ENCODE data around the gene SMNDC1. TPM values are rescaled to one million over a fixed set of nuclear protein-coding genes. Genes with fewer than 3 reads are reported as not detected.

Gene SMNDC1
- total and polyA plus RNA-seq, 2 of the 4 experiments (the other 2 are of a cell fraction): 3.9 to 15.1 TPM

GRCh38 chr10:110278562-110279406, 25.9 kb downstream of the SMNDC1 start (continued):
- TF ChIP-seq NFE2L2 (IDR thresholded peaks at IDR 0.05; ENCODE audit: low read depth, low read length): no peak

GRCh38 chr10:110277591-110277990, 27.1 kb downstream of the SMNDC1 start:
- no peak overlapping the region for H3K18ac ChIP-seq (ENCODE audit: low read depth, low read length)
- ATAC-seq (ENCODE audit: low read depth) (no peak), DNase-seq (no peak)
- WGBS, 2 experiments (ENCODE audit: extremely low coverage in 2 of 2, insufficient read length in 1 of 2): no CpG with 5 or more reads among the region's 2 CpGs
- no peak overlapping the region for H3K14ac ChIP-seq (replicated peaks; ENCODE audit: low read depth, low read length)
- no peak overlapping the region for H3K56ac ChIP-seq (ENCODE audit: extremely low read depth, insufficient read depth, low read length)
- dilution Hi-C loops (cut with HindIII; ENCODE audit: low sequenced_read_pairs, unreplicated experiment) (loop anchor here (25.0 kb wide), 1 partner anchor 140 kb away; no protein-coding TSS in a partner anchor), in situ Hi-C loops (cut with MboI; ENCODE audit: low sequenced_read_pairs) (no loop called here), intact Hi-C loops (cut with micrococcal nuclease) (no loop called here)
- H2BK20ac ChIP-seq (ENCODE audit: low read depth, low read length): no peak overlapping the region
- ChIA-PET POLR2A (ENCODE audit: unreplicated experiment) (no interaction called here), CTCF (no interaction called here)
- H3K23ac ChIP-seq (ENCODE audit: low read depth, low read length): no peak overlapping the region
- H3K27ac ChIP-seq (ENCODE audit: insufficient read depth, low read length): no peak overlapping the region
- no peaks in the 10 kb centered on the region for H3K9me3 ChIP-seq (ENCODE audit: control insufficient read depth, insufficient read depth, low read length)
- no peak overlapping the region for H4K91ac ChIP-seq (ENCODE audit: insufficient read depth, low read depth, low read length)
- no peak overlapping the region for H2AFZ ChIP-seq (replicated peaks; ENCODE audit: low read length, poor library complexity)
- H3K27me3 ChIP-seq (ENCODE audit: control insufficient read depth, insufficient read depth, low read length): no peaks in the 10 kb centered on the region
- H3K9me1 ChIP-seq (ENCODE audit: insufficient read depth, low read length): no peaks in the 10 kb centered on the region
- no peak overlapping the region for H3K4me3 ChIP-seq (ENCODE audit: insufficient read depth, low read depth, low read length)
- no peak for TF ChIP-seq SMC3 (IDR thresholded peaks at IDR 0.05; ENCODE audit: low read depth, low read length)
- no peak for TF ChIP-seq RFX5 (IDR thresholded peaks at IDR 0.05; ENCODE audit: low read depth, low read length)
- no peak for TF ChIP-seq ELK1 (IDR thresholded peaks at IDR 0.05; ENCODE audit: borderline replicate concordance, low read depth, low read length)
- TF ChIP-seq CTCF (conservative IDR thresholded peaks at IDR 0.05; ENCODE audit: low read depth, low read length): no peak
- TF ChIP-seq FOS (IDR thresholded peaks at IDR 0.05; ENCODE audit: low read depth, low read length): no peak
- no peak for TF ChIP-seq BHLHE40 (IDR thresholded peaks at IDR 0.05; ENCODE audit: low read depth, low read length)
- no peak for TF ChIP-seq RAD21 (IDR thresholded peaks at IDR 0.05; ENCODE audit: low read length)
- TF ChIP-seq NFE2L2 (IDR thresholded peaks at IDR 0.05; ENCODE audit: low read depth, low read length): no peak
- no peak for TF ChIP-seq MAZ (IDR thresholded peaks at IDR 0.05; ENCODE audit: borderline replicate concordance, low read depth, low read length)
- TF ChIP-seq CHD1 (IDR thresholded peaks at IDR 0.05; ENCODE audit: low read depth, low read length): no peak
- H4K20me1 ChIP-seq (ENCODE audit: insufficient read depth, low read length): no peaks in the 10 kb centered on the region
- no TSS peak for BruUV-seq (replicated peaks)
- H3K9ac ChIP-seq (ENCODE audit: low read depth, low read length): no peak overlapping the region
- no peak overlapping the region for H4K5ac ChIP-seq (ENCODE audit: low read depth, low read length)
- H3K4ac ChIP-seq (ENCODE audit: low read depth, low read length): no peak overlapping the region
- H2BK5ac ChIP-seq (ENCODE audit: low read depth, low read length, poor library complexity, severe bottlenecking): no peak overlapping the region
- H4K8ac ChIP-seq (ENCODE audit: low read depth in 2 of 2, low read length in 2 of 2): no peak overlapping the region
- no peak overlapping the region for H2BK120ac ChIP-seq (ENCODE audit: low read depth, low read length)
- no peak overlapping the region for H2BK15ac ChIP-seq (ENCODE audit: low read depth, low read length)
- peaks cover 2% of the 10 kb centered on the region; the same call in 1 of the 2 replicates for H3K36me3 ChIP-seq (ENCODE audit: control insufficient read depth, insufficient read depth, low read length)
- H2AK9ac ChIP-seq (replicated peaks; ENCODE audit: low read depth, low read length, poor library complexity): no peak overlapping the region
- H3K4me2 ChIP-seq (ENCODE audit: low read depth, low read length): no peak overlapping the region
- no peaks in the 10 kb centered on the region for H3K79me1 ChIP-seq (ENCODE audit: low read depth in 1 of 2, low read length in 2 of 2)
- H3K4me1 ChIP-seq (ENCODE audit: control insufficient read depth, insufficient read depth, low read length): peaks cover 1% of the 10 kb centered on the region; the same call in 1 of the 2 replicates
- no peak overlapping the region for H2AK5ac ChIP-seq (ENCODE audit: low read depth, low read length)
